Measurements from ENCODE around the gene SELENOM. TPM values are rescaled to one million over a fixed set of nuclear protein-coding genes. Genes with fewer than 3 reads are reported as not detected.
"Not testable (repeated sequence)": the region's sequence is repeated elsewhere in the genome, so short reads cannot be mapped to it uniquely, and the experiment has no call there.

Gene SELENOM
- total RNA-seq, 1 donor from 2014 or later: 252 TPM

GRCh38 chr22:31079095-31079642, 28.2 kb downstream of the SELENOM start:
- DNase-seq (ENCODE audit: low spot score): no peak

GRCh38 chr22:31078389-31078788, 29.0 kb downstream of the SELENOM start:
- DNase-seq (ENCODE audit: low spot score): not testable (repeated sequence)

GRCh38 chr22:31077681-31078080, 29.7 kb downstream of the SELENOM start:
- no peak for DNase-seq (ENCODE audit: low spot score)

GRCh38 chr22:31075961-31076360, 31.4 kb downstream of the SELENOM start:
- peak; percentile 85 for DNase-seq (ENCODE audit: low spot score)

GRCh38 chr22:31073545-31074145, 33.7 kb downstream of the SELENOM start:
- not testable (repeated sequence) for DNase-seq (ENCODE audit: low spot score)

GRCh38 chr22:31073125-31073524, 34.2 kb downstream of the SELENOM start:
- not testable (repeated sequence) for DNase-seq (ENCODE audit: low spot score)

GRCh38 chr22:31069691-31070314, 37.6 kb downstream of the SELENOM start:
- not testable (repeated sequence) for DNase-seq (ENCODE audit: low spot score)

- no peak for DNase-seq (ENCODE audit: low spot score)
These were observed 38.4 kb downstream of the SELENOM start for GRCh38 chr22:31068970-31069369.

- no peak for DNase-seq (ENCODE audit: low spot score)
These were observed 43.0 kb downstream of the SELENOM start for GRCh38 chr22:31064369-31064768.

GRCh38 chr22:31062566-31063230, 44.7 kb downstream of the SELENOM start:
- DNase-seq (ENCODE audit: low spot score): no peak

- peak; percentile 24 for DNase-seq (ENCODE audit: low spot score)
These were observed 47.7 kb downstream of the SELENOM start for GRCh38 chr22:31059663-31060062.

GRCh38 chr22:31056986-31057599, 50.3 kb downstream of the SELENOM start:
- DNase-seq (ENCODE audit: low spot score): no peak

GRCh38 chr22:31055635-31056159, 51.7 kb downstream of the SELENOM start:
- DNase-seq (ENCODE audit: low spot score): peak; percentile 88

- DNase-seq (ENCODE audit: low spot score): no peak
These were observed 52.2 kb downstream of the SELENOM start for GRCh38 chr22:31055117-31055634.

Other genes with a start within 250 kb of the SELENOM start
- gene MORC2, start 138.8 kb downstream of the SELENOM start, total RNA-seq: 21.5 TPM
- gene TUG1, start 138.3 kb downstream of the SELENOM start, total RNA-seq: 79.4 TPM
- gene SMTN, start 26.2 kb downstream of the SELENOM start, total RNA-seq: 510 TPM
- gene INPP5J, start 15.4 kb upstream of the SELENOM start, total RNA-seq: 8.7 TPM
- 0.78 TPM for gene PLA2G3, start 32.9 kb upstream of the SELENOM start, total RNA-seq
- gene RNF185, start 52.6 kb upstream of the SELENOM start, total RNA-seq: 30.8 TPM
- 81.4 TPM for gene LIMK2, start 104.7 kb upstream of the SELENOM start, total RNA-seq
- gene PIK3IP1, start 184.9 kb upstream of the SELENOM start, total RNA-seq: 48.0 TPM
- gene PATZ1, start 238.8 kb upstream of the SELENOM start, total RNA-seq: 61.4 TPM

All from mucosa of gallbladder (tissue), 1 donor.